PFSK-1 (cell line): Measurements from ENCODE around the gene HOTAIR.

ENCODE experiments used
- FOXP2 ChIP-seq: optimal IDR thresholded peaks from 2 replicates; pipeline ENCODE3; 2011; ENCODE audit warnings: borderline replicate concordance, control low read depth, inconsistent platforms; ENCODE audit not compliant: insufficient read depth; ENCODE audit errors: extremely low read length, extremely low read depth
- POLR2AphosphoS5 ChIP-seq: IDR thresholded peaks from 2 replicates; pipeline ENCODE4 v1.6.1; 2012; ENCODE audit warnings: low read depth, mild to moderate bottlenecking, control low read depth, low read length, moderate library complexity
- SIN3A ChIP-seq: IDR thresholded peaks from 2 replicates; pipeline ENCODE4 v1.6.1; 2012; ENCODE audit warnings: mild to moderate bottlenecking, low read length, moderate library complexity, borderline replicate concordance; ENCODE audit not compliant: insufficient read depth
- TAF1 ChIP-seq: IDR thresholded peaks from 2 replicates; pipeline ENCODE4 v1.6.1; 2012; ENCODE audit warnings: low read length, control low read depth, borderline replicate concordance; ENCODE audit not compliant: insufficient read depth
- TF ChIP-seq, protein P1 (sequence below), 2 experiments: IDR thresholded peaks; 2 replicates each; pipeline versions ENCODE4 v1.6.1 to v1.8.0; 2011 to 2012; ENCODE audit warnings: low read depth in 2 of 2, low read length in 2 of 2, control low read depth in 1 of 2, inconsistent platforms in 1 of 2, mild to moderate bottlenecking in 1 of 2, moderate library complexity in 1 of 2; ENCODE audit not compliant: insufficient read depth in 1 of 2

DNA sequence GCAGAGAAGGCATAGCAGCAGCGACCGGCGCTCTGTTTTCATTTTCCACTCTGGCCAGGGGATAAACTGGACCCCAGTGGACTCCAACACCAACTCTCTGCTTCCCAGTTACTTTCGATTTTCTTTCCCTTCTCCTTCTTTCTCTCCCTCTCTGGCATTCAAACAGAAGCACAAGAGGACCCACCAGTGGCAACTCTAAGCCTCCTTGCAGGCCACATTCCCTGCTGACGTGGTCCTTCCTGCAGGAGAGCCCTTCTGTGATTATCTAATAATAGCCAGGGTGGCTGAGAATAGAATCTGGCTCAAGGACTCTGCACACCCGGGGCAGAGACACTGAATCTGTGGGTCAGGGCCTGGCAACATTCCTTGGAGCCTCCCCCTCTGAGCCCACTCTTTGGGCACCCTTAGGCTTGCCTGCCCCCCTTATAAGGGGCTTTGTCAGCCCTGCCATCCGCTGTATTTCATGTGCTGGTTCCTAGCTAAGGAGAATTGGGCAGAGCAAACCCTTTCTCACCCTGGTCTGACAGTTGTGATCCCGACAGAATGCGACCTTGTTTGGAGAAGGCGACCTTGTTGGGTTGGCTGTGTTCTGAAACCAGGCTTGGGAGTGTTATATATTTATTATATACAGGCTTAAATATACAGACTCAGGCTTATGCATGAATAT, 45.3 kb upstream of the HOTAIR start:
- TF ChIP-seq, protein P1, sequence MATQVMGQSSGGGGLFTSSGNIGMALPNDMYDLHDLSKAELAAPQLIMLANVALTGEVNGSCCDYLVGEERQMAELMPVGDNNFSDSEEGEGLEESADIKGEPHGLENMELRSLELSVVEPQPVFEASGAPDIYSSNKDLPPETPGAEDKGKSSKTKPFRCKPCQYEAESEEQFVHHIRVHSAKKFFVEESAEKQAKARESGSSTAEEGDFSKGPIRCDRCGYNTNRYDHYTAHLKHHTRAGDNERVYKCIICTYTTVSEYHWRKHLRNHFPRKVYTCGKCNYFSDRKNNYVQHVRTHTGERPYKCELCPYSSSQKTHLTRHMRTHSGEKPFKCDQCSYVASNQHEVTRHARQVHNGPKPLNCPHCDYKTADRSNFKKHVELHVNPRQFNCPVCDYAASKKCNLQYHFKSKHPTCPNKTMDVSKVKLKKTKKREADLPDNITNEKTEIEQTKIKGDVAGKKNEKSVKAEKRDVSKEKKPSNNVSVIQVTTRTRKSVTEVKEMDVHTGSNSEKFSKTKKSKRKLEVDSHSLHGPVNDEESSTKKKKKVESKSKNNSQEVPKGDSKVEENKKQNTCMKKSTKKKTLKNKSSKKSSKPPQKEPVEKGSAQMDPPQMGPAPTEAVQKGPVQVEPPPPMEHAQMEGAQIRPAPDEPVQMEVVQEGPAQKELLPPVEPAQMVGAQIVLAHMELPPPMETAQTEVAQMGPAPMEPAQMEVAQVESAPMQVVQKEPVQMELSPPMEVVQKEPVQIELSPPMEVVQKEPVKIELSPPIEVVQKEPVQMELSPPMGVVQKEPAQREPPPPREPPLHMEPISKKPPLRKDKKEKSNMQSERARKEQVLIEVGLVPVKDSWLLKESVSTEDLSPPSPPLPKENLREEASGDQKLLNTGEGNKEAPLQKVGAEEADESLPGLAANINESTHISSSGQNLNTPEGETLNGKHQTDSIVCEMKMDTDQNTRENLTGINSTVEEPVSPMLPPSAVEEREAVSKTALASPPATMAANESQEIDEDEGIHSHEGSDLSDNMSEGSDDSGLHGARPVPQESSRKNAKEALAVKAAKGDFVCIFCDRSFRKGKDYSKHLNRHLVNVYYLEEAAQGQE (IDR thresholded peaks at IDR 0.05; ENCODE audit: insufficient read depth in 1 of 2, low read depth in 2 of 2, low read length in 2 of 2), result no peak
- TF ChIP-seq POLR2AphosphoS5 (no peak), SIN3A (no peak), TAF1 (no peak), FOXP2 (no peak)
